GM18868 (cell line): ENCODE results near the gene APOBR.
"Not testable (repeated sequence)": the region's sequence is repeated elsewhere in the genome, so short reads cannot be mapped to it uniquely, and the experiment has no call there.

ENCODE experiments used
- ATAC-seq: cut with Tn5 transposase; IDR thresholded peaks from one replicate; pipeline ENCODE4 v1.9.1; 2021; ENCODE audit warnings: mild to moderate bottlenecking, moderate library complexity; ENCODE audit not compliant: unreplicated experiment

Gene APOBR

GRCh38 chr16:28526201-28527099 lies 32.0 kb downstream of the APOBR start:
- ATAC-seq: no peak

- not testable (repeated sequence) for ATAC-seq
Observed at GRCh38 chr16:28527100-28527785, 32.8 kb downstream of the APOBR start.

- ATAC-seq: no peak
Observed at GRCh38 chr16:28527985-28528384, 33.5 kb downstream of the APOBR start.

- no peak for ATAC-seq
Observed at GRCh38 chr16:28528463-28528867, 34.0 kb downstream of the APOBR start.

GRCh38 chr16:28529124-28529523 lies 34.7 kb downstream of the APOBR start:
- ATAC-seq: no peak

- ATAC-seq: no peak
Observed at GRCh38 chr16:28531777-28532744, 37.6 kb downstream of the APOBR start.

- no peak for ATAC-seq
Observed at GRCh38 chr16:28532940-28533647, 38.7 kb downstream of the APOBR start.

- ATAC-seq: no peak
Observed at GRCh38 chr16:28534542-28535373, 40.3 kb downstream of the APOBR start.

GRCh38 chr16:28537076-28537475 lies 42.6 kb downstream of the APOBR start:
- ATAC-seq: no peak

GRCh38 chr16:28537964-28538732 lies 43.7 kb downstream of the APOBR start:
- no peak for ATAC-seq

- ATAC-seq: no peak
Observed at GRCh38 chr16:28538733-28539596, 44.5 kb downstream of the APOBR start, which contains the start of gene NUPR1. Gene NUPR1, minus strand, starts transcription at chr16:28538974. Its CDS starts 67 bp downstream, at chr16:28538907.

- ATAC-seq: no peak
Observed at GRCh38 chr16:28540346-28540745, 45.9 kb downstream of the APOBR start.

GRCh38 chr16:28542646-28543045 lies 48.2 kb downstream of the APOBR start:
- ATAC-seq: no peak

- no peak for ATAC-seq
Observed at GRCh38 chr16:28543072-28543471, 48.6 kb downstream of the APOBR start.

- ATAC-seq: no peak
Observed at GRCh38 chr16:28544998-28545397, 50.6 kb downstream of the APOBR start.

- not testable (repeated sequence) for ATAC-seq
Observed at GRCh38 chr16:28545964-28546363, 51.5 kb downstream of the APOBR start.

- no peak for ATAC-seq
Observed at GRCh38 chr16:28546626-28547025, 52.2 kb downstream of the APOBR start.
